Activated naive CD8-positive, alpha-beta T cell treated with anti-CD3 and anti-CD28 coated beads for 36 hours (primary cell): ENCODE measurements around the gene MXD3. TPM values are rescaled to one million over a fixed set of nuclear protein-coding genes. Genes with fewer than 3 reads are reported as not detected.
"Not testable (repeated sequence)": the region's sequence is repeated elsewhere in the genome, so short reads cannot be mapped to it uniquely, and the experiment has no call there.

Experiments
- DNase-seq: peaks from one replicate; pipeline ENCODE4 v3.0.0; 2021
- H3K27ac Mint-ChIP-seq: one replicate; pipeline ENCODE4 v1.8.0; 2022; ENCODE audit warnings: mild to moderate bottlenecking, moderate library complexity, mixed read lengths
- H3K27me3 Mint-ChIP-seq: one replicate; pipeline ENCODE4 v1.8.0; 2022; ENCODE audit warnings: mild to moderate bottlenecking, mixed read lengths
- H3K36me3 Mint-ChIP-seq: one replicate; pipeline ENCODE4 v1.8.0; 2021; ENCODE audit warnings: mild to moderate bottlenecking, mixed read lengths
- H3K4me1 Mint-ChIP-seq: one replicate; pipeline ENCODE4 v1.8.0; 2021; ENCODE audit warnings: mixed read lengths
- H3K4me3 Mint-ChIP-seq: one replicate; pipeline ENCODE4 v1.8.0; 2022; ENCODE audit warnings: mild to moderate bottlenecking, moderate library complexity, mixed read lengths
- H3K9me3 Mint-ChIP-seq: one replicate; pipeline ENCODE4 v1.8.0; 2022; ENCODE audit warnings: mixed read lengths
- total RNA-seq, 2 experiments: library from RNA; stranded (reverse); gene quantifications; one replicate each; pipeline ENCODE4 v1.2.3, GENCODE V29; 2021

The MXD3 gene
- total RNA-seq, 2 experiments from 2014 or later, result 14.7 to 17.3 TPM

DNA sequence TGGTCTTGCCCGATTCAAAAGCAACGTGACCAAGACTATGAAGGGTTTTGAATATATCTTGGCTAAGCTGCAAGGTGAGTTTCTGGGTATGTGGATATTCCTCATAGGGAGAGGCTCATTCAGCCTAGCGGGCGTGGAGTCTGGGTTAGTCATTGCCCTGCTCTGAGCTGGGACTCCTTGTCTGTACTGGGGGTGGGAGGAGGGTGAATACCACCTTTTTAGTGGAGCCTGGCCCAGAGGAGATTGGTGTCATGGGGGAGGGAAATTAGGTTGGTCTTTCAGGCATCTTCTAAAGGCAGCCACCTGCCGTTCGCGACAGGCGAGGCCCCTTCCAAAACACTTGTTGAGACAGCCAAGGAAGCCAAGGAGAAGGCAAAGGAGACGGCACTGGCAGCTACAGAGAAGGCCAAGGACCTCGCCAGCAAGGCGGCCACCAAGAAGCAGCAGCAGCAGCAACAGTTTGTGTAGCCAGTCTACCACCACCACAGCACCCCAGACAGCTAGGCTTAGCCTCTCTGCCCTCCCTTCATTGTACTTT, 5.5 kb downstream of the MXD3 start:
- Mint-ChIP-seq H3K4me3 (peak overlapping the region; percentile 22), H3K4me1 (peaks cover 48% of the 10 kb centered on the region), H3K27ac (peak overlapping the region; percentile 32), H3K36me3 (peaks cover 44% of the 10 kb centered on the region)
- not testable (repeated sequence) for H3K27me3 Mint-ChIP-seq, H3K9me3 Mint-ChIP-seq, DNase-seq

DNA sequence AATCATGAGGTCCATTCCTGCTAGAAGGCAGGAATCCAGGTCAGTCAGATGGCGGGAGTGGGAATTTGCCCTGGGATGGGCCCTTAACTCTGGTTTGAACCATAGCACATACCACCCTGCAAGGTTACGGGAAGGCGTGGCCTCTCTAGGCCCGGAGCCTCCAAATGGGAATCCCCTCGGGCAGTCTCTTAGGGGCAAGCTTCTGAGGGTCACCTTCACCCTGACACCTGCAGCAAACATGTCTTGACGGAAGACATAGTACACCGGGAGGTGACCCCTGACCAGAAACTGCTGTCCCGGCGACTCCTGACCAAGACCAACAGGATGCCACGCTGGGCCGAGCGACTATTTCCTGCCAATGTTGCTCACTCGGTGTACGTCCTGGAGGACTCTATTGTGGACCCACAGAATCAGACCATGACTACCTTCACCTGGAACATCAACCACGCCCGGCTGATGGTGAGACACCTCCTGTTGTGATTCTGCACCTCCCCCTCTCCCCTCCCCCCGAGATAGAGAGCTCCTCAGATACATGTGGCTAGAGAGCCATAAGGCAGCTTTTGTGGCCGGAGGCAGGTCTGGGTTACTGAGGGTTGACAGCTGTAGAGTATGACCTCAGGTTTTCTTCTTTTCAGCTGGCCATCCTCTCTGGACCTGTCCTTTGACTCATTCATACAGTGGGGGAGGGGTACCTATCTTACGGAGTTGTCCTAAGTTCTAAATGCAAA, 7.1 kb downstream of the MXD3 start:
- no peaks in the 10 kb centered on the region for H3K9me3 Mint-ChIP-seq
- peaks cover 44% of the 10 kb centered on the region for H3K36me3 Mint-ChIP-seq
- peak overlapping the region; percentile 93 for H3K4me3 Mint-ChIP-seq
- H3K4me1 Mint-ChIP-seq, result peaks cover 53% of the 10 kb centered on the region
- no peaks in the 10 kb centered on the region for H3K27me3 Mint-ChIP-seq
- H3K27ac Mint-ChIP-seq, result peak overlapping the region; percentile 84
- no peak for DNase-seq

DNA sequence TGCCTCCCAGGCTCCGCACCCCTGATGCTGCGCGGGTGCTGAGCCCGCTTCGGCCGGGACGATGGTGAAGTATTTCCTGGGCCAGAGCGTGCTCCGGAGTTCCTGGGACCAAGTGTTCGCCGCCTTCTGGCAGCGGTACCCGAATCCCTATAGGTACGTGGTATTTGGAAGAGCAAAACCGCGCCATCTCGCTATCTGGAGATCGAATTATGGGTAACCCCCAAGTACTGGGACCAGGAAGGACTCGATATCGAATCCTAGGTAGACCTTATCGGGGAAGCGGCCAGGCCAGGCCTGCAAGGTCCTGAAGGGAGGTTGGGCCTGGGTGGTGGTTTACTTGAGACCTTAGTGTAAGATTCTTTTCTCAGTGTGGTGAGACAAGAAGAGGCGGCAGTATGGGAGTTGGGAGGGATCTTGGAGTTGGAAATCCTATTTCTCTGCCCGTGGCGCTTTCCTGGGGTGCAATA, 7.7 kb downstream of the MXD3 start:
- Mint-ChIP-seq H3K4me3 (peak overlapping the region; percentile 93), H3K27ac (peak overlapping the region; percentile 84), H3K27me3 (no peaks in the 10 kb centered on the region), H3K4me1 (peaks cover 59% of the 10 kb centered on the region), H3K36me3 (peaks cover 42% of the 10 kb centered on the region), H3K9me3 (no peaks in the 10 kb centered on the region)
- no peak for DNase-seq

DNA sequence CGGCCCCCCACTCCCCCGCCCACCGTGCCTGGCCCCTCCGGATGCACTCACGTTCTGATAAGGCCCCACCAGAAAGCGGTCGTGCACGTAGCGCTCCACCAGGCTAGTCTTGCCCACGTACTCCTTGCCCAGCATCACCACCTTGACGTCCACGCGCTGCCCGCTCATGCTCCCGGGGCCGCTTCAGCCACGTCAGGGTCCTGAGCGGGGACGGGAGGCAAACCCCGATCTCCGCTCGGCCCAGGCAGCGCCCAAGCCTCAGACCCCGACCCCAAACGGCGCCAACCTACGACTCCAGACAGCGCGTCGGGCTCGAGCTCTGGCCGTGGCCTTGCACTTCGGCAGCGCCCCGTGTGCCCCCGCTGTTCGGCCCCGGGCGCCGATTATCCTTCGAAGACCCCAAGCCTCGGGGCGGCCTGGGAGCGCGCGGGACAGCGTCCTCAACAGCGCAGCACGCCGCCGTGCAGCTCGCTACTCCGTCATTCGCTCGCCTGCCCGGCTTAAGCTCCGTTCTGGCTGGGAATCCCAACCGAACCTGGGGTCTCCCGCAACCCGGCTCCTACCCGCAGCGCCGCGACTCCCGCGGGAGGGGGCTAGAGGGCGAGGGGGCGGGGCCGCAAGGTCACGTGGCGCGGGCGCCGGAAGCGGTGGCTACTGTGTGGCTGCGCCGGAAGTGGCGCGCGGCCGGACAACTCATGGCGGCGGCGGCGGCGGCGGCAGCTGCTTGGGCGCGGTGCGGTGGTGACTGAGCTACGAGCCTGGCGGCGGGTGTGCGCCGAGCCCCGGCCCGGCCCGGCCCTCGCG, 8.4 kb downstream of the MXD3 start, which contains the start of the genes PRELID1 and RAB24:
TSS of gene PRELID1 (plus strand) at position 679 of the 804 bp plus-strand sequence. CDS start 187 bp downstream, outside the sequence.
TSS of gene RAB24 (minus strand) at position 599 of the 804 bp plus-strand sequence. CDS start at position 168, 431 bp downstream.
- peaks cover 63% of the 10 kb centered on the region for H3K4me1 Mint-ChIP-seq
- peak within 1 kb of the TSS; percentile 84 for H3K27ac Mint-ChIP-seq
- no peaks in the 10 kb centered on the region for H3K9me3 Mint-ChIP-seq
- H3K36me3 Mint-ChIP-seq, result peaks cover 40% of the 10 kb centered on the region
- DNase-seq, result peak; percentile 91
- H3K4me3 Mint-ChIP-seq, result peak within 1 kb of the TSS; percentile 93
- no peaks in the 10 kb centered on the region for H3K27me3 Mint-ChIP-seq

DNA sequence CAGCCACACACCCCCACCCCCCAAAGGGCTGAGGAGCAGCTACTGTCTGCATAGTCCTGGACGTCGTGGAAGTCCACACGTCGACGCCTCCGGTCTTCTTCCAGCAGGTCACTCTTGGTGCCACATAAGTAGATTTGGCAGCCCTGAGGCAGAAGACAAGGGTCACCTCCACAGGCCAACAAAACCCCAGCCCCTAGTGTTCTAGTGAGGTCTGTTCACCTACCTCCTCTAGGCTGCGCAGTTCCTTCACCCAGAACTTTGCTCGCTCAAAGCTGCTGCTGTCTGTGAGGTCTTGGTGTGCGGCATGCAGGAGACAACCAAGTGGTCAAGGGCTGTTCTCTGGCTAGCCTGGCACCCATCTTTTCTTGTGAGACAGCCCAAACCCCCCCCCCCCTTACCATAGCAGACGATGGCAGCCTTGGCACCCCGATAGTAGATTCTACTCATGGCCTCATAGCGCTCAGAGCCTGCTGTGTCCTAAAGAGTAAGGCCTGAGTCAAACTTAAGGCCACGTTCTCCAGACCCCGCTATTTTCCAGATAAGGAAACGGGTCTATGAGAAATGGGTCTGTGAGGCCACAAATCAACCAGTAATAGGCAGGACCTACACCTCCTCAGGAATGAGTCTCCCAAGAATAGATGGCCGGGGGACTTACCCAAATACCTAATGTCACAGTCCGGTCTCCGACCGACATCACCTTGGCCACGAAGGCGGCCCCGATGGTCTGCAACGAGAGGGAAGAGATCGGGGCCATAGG, 9.2 kb downstream of the MXD3 start:
- peaks cover 44% of the 10 kb centered on the region for H3K36me3 Mint-ChIP-seq

DNA sequence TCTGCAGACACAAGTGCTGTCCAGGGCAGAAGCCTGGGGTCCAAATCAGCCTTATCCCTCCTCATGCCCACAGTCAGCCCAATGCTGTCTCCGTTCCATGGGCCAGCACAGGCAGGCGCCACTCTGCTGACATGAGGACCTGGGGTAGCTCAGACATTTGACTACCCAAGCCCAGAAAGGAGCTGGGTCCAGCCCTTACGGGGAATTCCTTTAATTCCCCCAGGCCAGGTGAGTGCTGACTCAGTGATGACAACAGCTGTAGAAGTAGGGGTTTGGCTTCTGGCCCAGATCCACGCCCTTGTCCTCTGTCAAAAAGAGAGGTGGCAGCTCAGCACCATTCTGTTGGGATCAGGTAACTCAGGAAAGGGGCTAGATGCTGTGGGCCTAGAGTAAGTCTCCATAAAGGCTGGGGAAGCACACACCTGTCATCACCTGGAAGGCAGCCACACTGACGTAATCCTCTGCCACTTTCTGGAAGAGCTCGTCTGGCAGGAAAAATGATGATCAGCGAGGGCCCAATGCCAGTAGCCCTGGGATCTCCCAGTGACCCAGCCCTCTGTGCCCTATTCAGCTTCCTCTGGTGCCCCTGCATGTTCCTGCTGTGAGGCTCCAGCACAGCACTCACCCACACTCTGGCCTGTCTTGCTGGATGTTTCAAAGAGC, 10.1 kb downstream of the MXD3 start:
- peaks cover 43% of the 10 kb centered on the region for H3K36me3 Mint-ChIP-seq
- no peaks in the 10 kb centered on the region for H3K9me3 Mint-ChIP-seq

More for the DNA sequence above, 9.2 kb downstream of the MXD3 start:
- Mint-ChIP-seq H3K4me1 (peaks cover 70% of the 10 kb centered on the region), H3K27me3 (no peaks in the 10 kb centered on the region), H3K27ac (peak overlapping the region; percentile 84), H3K9me3 (no peaks in the 10 kb centered on the region), H3K4me3 (peak overlapping the region; percentile 93)
- no peak for DNase-seq

DNA sequence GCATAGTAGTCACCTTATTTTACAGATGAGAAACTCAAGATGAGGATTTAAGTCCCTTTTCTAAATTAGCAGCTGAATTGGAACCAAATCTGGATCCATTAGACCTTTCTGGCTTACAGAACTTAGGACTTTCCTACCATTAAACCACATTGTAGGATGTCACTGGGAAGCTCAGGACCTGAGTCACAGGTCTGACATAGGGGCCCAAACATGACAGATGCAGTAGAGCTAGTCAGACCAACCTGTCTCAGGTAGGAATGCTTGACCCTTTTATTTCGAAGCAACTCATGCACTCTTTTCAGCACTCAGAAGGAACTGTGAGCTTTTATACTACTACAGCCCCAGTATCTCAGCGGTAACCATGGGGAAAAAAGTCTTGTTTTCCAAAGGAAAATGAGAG, 10.7 kb downstream of the MXD3 start:
- DNase-seq, result no peak
- Mint-ChIP-seq H3K9me3 (no peaks in the 10 kb centered on the region), H3K4me1 (peaks cover 77% of the 10 kb centered on the region), H3K27me3 (no peaks in the 10 kb centered on the region), H3K4me3 (peak overlapping the region; percentile 42), H3K27ac (peak overlapping the region; percentile 80), H3K36me3 (peaks cover 44% of the 10 kb centered on the region)

More for the DNA sequence above, 10.1 kb downstream of the MXD3 start:
- Mint-ChIP-seq H3K27me3 (no peaks in the 10 kb centered on the region), H3K4me1 (peaks cover 74% of the 10 kb centered on the region), H3K27ac (peak overlapping the region; percentile 84), H3K4me3 (peak overlapping the region; percentile 93)
- DNase-seq, result no peak

DNA sequence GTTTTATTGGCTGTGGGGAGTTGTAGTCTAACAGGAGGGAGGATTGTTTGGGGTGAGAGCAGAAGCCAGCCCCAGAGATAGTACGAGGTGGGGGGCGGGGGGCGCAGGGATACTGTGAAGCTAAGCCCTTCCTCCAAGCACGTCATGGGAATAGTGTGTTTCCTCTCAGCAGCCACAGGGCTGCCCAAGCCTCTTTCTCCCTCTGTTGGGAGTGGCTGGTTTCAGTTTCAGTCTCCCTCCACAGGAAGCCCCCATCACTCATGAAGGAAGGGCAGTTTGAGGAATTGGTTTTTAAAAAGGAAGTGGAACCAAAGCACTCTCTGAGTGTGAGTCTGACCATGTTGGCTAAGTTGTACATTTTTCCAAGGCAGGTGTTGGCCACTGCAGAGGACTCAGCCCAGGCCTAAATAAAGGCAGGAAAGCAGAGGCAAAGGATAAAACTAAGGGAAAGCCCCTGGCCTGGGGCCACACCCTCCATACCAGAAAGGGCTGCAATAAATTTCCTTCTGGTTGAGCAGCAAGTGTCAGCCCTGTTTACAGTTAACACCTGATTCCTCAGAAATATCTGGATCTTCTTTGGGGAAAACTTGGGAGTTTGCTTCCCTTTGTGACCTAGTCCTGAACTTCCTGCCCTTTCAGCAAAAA, 11.3 kb downstream of the MXD3 start:
- Mint-ChIP-seq H3K9me3 (no peaks in the 10 kb centered on the region), H3K27me3 (no peaks in the 10 kb centered on the region), H3K27ac (peak overlapping the region; percentile 80), H3K4me3 (peak overlapping the region; percentile 42), H3K4me1 (peaks cover 77% of the 10 kb centered on the region), H3K36me3 (peaks cover 45% of the 10 kb centered on the region)
- DNase-seq, result peak; percentile 68

DNA sequence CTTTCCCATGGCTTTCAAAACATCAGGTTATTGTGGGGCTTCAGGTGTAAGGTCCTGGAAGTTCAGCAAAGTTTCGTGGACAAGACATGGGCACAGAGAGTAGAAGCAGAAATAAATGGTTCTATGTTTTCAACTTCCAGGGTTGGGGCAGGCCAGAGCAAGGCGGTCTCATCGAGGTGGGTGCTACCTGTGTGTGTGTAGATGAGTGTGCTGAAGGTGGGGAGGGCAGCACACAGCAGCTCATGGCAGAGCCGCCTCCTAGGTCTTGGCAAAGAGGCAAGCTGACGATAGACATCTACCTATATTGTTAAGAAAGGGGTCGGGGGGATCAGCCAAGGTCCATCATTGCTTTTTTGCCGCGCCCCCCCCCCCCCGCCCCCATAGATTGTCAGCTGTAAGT, 12.0 kb downstream of the MXD3 start:
- H3K9me3 Mint-ChIP-seq, result no peaks in the 10 kb centered on the region
- peaks cover 73% of the 10 kb centered on the region for H3K4me1 Mint-ChIP-seq
- H3K27ac Mint-ChIP-seq, result peak overlapping the region; percentile 73
- H3K36me3 Mint-ChIP-seq, result peaks cover 45% of the 10 kb centered on the region
- H3K27me3 Mint-ChIP-seq, result no peaks in the 10 kb centered on the region
- H3K4me3 Mint-ChIP-seq, result no peak overlapping the region
- no peak for DNase-seq

DNA sequence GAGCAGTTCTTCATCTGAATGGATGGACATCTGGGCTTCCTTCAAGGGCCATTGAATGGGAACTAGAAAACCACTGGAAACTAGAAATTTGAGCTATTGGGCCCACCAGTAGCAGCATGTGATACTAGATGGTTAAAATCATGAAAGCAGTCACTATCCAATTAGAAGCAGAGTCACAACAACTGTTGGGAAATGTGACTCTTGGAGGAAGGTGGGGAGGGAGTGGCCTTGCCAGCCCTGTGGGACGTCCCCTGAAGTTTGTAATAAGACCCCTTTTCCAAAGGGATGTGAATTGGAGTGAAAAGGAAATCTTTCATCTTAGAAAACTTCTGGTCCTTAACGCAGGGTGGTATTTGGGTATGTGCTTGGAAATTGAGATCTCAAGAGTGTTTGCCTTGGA, 13.8 kb downstream of the MXD3 start:
- H3K27me3 Mint-ChIP-seq, result no peaks in the 10 kb centered on the region
- no peak overlapping the region for H3K4me3 Mint-ChIP-seq
- no peaks in the 10 kb centered on the region for H3K9me3 Mint-ChIP-seq
- peaks cover 69% of the 10 kb centered on the region for H3K4me1 Mint-ChIP-seq
- peak overlapping the region; percentile 43 for H3K27ac Mint-ChIP-seq
- no peak for DNase-seq
- peaks cover 34% of the 10 kb centered on the region for H3K36me3 Mint-ChIP-seq

DNA sequence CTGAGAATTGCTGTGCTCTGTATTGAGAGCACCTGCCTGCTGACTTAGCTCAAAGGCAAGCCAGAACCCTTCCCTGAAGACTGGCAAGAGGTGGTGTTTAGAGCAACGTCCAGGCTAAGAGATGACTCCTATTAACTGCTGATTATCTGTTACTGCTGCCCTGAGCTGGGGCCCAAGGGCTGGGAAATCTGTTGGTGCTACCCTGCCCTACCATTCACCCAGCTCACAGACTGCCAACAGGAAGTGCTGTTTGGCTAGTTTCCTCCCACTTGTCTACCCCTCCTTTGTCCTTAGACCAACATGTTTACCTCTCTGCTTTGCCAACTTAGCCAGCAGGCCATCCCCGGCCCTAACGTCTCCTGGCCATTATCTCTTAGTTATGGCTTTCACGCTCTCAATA, 15.1 kb downstream of the MXD3 start:
- Mint-ChIP-seq H3K27ac (peak overlapping the region; percentile 73), H3K4me3 (peak overlapping the region; percentile 12), H3K4me1 (peaks cover 58% of the 10 kb centered on the region), H3K27me3 (no peaks in the 10 kb centered on the region), H3K36me3 (peaks cover 33% of the 10 kb centered on the region), H3K9me3 (no peaks in the 10 kb centered on the region)
- no peak for DNase-seq

DNA sequence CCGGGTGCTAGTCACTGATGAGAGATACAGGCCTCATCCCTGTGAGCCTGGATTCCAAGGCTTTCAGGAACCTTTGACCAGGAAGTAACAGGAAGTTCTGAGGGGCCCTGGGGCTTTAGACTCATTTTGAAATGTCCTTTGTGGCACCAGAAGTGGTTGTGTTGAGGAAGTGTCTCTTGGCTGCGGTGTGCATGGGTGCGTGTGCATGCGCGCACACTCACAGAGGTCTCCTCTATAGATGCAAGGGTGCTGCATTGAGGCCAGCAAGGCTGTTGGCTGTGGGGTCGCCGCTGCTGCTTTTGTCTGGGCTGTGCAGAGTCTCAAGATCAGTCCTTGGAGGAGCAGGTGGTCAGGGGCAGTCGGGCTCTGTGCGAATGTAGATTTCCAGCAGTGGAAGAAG, 15.8 kb downstream of the MXD3 start:
- no peak for DNase-seq
- H3K27me3 Mint-ChIP-seq, result no peaks in the 10 kb centered on the region
- H3K36me3 Mint-ChIP-seq, result peaks cover 29% of the 10 kb centered on the region
- no peaks in the 10 kb centered on the region for H3K9me3 Mint-ChIP-seq
- peaks cover 52% of the 10 kb centered on the region for H3K4me1 Mint-ChIP-seq
- no peak overlapping the region for H3K4me3 Mint-ChIP-seq
- peak overlapping the region; percentile 73 for H3K27ac Mint-ChIP-seq

DNA sequence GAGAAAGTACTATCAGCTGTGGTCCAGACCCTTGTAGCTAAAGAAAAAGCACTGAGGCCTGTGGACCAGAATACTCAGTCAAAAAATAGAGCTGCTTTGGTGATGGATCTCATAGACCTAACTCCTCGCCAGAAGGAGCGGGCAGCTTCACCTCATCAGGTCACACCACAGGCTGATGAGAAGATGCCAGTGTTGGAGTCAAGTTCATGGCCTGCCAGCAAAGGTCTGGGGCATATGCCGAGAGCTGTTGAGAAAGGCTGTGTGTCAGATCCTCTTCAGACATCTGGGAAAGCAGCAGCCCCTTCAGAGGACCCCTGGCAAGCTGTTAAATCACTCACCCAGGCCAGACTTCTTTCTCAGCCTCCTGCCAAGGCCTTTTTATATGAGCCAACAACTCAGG, 17.1 kb downstream of the MXD3 start:
- no peak for DNase-seq
- H3K4me1 Mint-ChIP-seq, result peaks cover 41% of the 10 kb centered on the region
- no peaks in the 10 kb centered on the region for H3K9me3 Mint-ChIP-seq
- no peaks in the 10 kb centered on the region for H3K27me3 Mint-ChIP-seq
- H3K27ac Mint-ChIP-seq, result no peak overlapping the region
- no peak overlapping the region for H3K4me3 Mint-ChIP-seq
- peaks cover 26% of the 10 kb centered on the region for H3K36me3 Mint-ChIP-seq
